Measurements from ENCODE around the gene MTF1. TPM values are rescaled to one million over a fixed set of nuclear protein-coding genes. Genes with fewer than 3 reads are reported as not detected.

The MTF1 gene
- total RNA-seq, 1 donor = 4.3 TPM

- no peak overlapping the region for H3K4me3 ChIP-seq (ENCODE audit: insufficient read depth, low read length)
- H3K27ac ChIP-seq (ENCODE audit: low read depth, low read length) = no peak overlapping the region
- H3K4me2 ChIP-seq (ENCODE audit: insufficient read depth, low read length) = no peak overlapping the region
- peaks cover 23% of the 10 kb centered on the region for H3K36me3 ChIP-seq (ENCODE audit: insufficient read depth, low read length)
- H2AFZ ChIP-seq (ENCODE audit: low read length) = no peak overlapping the region
- peaks cover 5% of the 10 kb centered on the region for H3K4me1 ChIP-seq (ENCODE audit: insufficient read depth, low read length)
- no peak for TF ChIP-seq CTCF (IDR thresholded peaks at IDR 0.05; ENCODE audit: extremely low read depth, low read depth, low read length)
- H3K27me3 ChIP-seq (ENCODE audit: insufficient read depth, low read length) = no peaks in the 10 kb centered on the region
- H4K20me1 ChIP-seq (ENCODE audit: insufficient read depth, low read length) = no peaks in the 10 kb centered on the region
- DNase-seq (ENCODE audit: insufficient read length, low spot score, missing footprints) = no peak
- H3K79me2 ChIP-seq (ENCODE audit: insufficient read depth, low read length) = no peaks in the 10 kb centered on the region
- no peaks in the 10 kb centered on the region for H3K9me3 ChIP-seq (ENCODE audit: low read depth, low read length)
Measured at GRCh38 chr1:37893673-37894072, 34.3 kb upstream of the MTF1 start.

DNA sequence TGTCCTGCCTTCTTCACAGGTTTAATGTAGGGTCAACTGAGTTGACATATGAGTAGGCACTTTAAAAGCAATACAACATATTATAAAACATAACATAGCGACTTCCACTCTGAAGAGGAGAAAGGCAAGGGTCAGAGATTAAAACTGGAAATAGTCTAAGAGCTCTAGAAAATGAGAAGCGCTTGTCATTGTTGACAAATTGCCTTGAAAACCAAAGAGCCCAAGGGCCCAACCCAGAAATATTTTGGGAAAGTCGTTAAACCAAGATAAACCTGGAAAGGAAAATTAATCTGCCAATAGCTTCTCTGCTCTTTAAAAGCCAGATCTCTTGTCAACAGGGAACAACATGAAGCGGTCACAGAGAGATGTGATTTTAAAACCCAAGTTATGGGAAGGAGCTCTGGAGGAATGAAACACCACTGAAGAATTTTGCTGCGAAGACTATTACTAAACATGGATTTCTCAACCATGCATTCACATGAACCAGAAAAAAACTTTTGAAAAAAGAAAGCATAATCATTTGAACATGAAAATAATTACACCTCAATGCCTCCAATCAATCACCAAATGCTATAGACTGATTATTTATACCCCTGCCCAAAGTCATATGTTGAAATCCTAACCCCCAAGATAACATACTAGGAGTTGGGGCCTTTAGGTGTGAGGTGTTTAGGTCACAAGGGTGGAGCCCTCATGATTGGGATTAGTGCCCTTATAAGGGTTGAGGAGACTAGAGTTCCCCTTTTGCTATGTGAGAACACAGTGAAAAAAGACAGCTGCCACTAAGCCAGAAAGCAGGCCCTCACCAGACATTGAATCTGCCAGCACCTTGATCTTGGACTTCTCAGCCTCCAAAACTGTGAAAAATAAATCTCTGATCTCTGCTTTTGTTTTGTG is 33.0 kb upstream of the MTF1 start:
- Histone ChIP-seq H3K4me1 (ENCODE audit: insufficient read depth, low read length) (peaks cover 5% of the 10 kb centered on the region), H4K20me1 (ENCODE audit: insufficient read depth, low read length) (no peaks in the 10 kb centered on the region), H3K4me3 (ENCODE audit: insufficient read depth, low read length) (no peak overlapping the region), H3K79me2 (ENCODE audit: insufficient read depth, low read length) (no peaks in the 10 kb centered on the region), H2AFZ (ENCODE audit: low read length) (no peak overlapping the region), H3K27ac (ENCODE audit: low read depth, low read length) (peak overlapping the region; percentile 70), H3K36me3 (ENCODE audit: insufficient read depth, low read length) (peaks cover 36% of the 10 kb centered on the region), H3K4me2 (ENCODE audit: insufficient read depth, low read length) (no peak overlapping the region), H3K9me3 (ENCODE audit: low read depth, low read length) (no peaks in the 10 kb centered on the region), H3K27me3 (ENCODE audit: insufficient read depth, low read length) (no peaks in the 10 kb centered on the region)
- DNase-seq (ENCODE audit: insufficient read length, low spot score, missing footprints) = peak; percentile 90
- TF ChIP-seq CTCF (IDR thresholded peaks at IDR 0.05; ENCODE audit: extremely low read depth, low read depth, low read length) = no peak

DNA sequence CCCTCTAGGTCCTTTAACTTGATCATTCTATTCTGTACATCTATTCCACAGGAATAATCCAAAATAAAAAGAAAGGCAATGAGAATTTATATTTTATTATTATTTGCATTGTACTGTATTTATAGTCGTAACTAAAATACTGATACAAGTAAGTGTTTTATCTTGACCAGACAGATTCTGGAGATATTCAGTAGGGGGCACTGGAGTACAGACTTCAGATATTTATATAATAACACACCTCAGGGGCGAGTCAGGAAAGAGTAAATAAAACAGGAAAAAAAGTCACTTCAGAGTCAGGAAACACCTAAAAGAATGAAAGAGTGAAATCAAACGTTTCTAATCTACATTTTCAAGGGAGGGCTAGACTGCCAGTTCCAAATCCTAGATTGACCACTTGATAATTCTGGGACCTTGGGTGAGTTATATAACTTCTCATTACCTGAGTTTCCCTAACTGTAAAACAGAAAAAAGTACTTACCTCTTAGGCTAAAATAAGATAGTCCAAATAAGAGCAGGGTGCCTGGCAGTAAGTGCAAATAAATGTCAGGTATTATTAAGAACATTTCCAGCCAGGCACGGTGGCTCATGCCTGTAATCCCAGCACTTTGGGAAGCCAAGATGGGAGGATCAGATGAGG is 31.1 kb upstream of the MTF1 start:
- no peaks in the 10 kb centered on the region for H3K79me2 ChIP-seq (ENCODE audit: insufficient read depth, low read length)
- H4K20me1 ChIP-seq (ENCODE audit: insufficient read depth, low read length) = no peaks in the 10 kb centered on the region
- H3K36me3 ChIP-seq (ENCODE audit: insufficient read depth, low read length) = peaks cover 52% of the 10 kb centered on the region
- H2AFZ ChIP-seq (ENCODE audit: low read length) = no peak overlapping the region
- H3K4me1 ChIP-seq (ENCODE audit: insufficient read depth, low read length) = peaks cover 5% of the 10 kb centered on the region
- H3K9me3 ChIP-seq (ENCODE audit: low read depth, low read length) = no peaks in the 10 kb centered on the region
- no peaks in the 10 kb centered on the region for H3K27me3 ChIP-seq (ENCODE audit: insufficient read depth, low read length)
- TF ChIP-seq CTCF (IDR thresholded peaks at IDR 0.05; ENCODE audit: extremely low read depth, low read depth, low read length) = peak; percentile 54
- DNase-seq (ENCODE audit: insufficient read length, low spot score, missing footprints) = no peak
- no peak overlapping the region for H3K4me3 ChIP-seq (ENCODE audit: insufficient read depth, low read length)
- H3K4me2 ChIP-seq (ENCODE audit: insufficient read depth, low read length) = no peak overlapping the region
- no peak overlapping the region for H3K27ac ChIP-seq (ENCODE audit: low read depth, low read length)
